OCI-LY7 (cell line): ENCODE measurements around the gene CTPS1. TPM values are rescaled to one million over a fixed set of nuclear protein-coding genes. Genes with fewer than 3 reads are reported as not detected.

Experiments
- BruUV-seq: library from RNA; stranded (reverse); fragments of 400-500 nt; replicated peaks from 2 replicates; lab custom pipeline; 2021; lab: Mats Ljungman, UMichigan
- CTCF ChIA-PET: fragments of 300-600 bp; sonication (Branson Sonifier 250); formaldehyde crosslinking; loops from one replicate; lab custom pipeline; 2022; ENCODE audit warnings: antibody characterized with exemption; ENCODE audit not compliant: unreplicated experiment; lab: Charles Lee
- POLR2A ChIA-PET: fragments of 300-600 bp; sonication (Branson Sonifier 250); formaldehyde crosslinking; loops from one replicate; lab custom pipeline; 2022; ENCODE audit warnings: antibody characterized with exemption; lab: Charles Lee
- DNase-seq: peaks from one replicate; pipeline ENCODE4 v3.0.0-alpha.2; 2015; ENCODE audit warnings: low spot score
- H2AFZ ChIP-seq: fragments of 200-600 bp; sonication (generic), shearing (Covaris generic); 2 replicates; pipeline ENCODE4 v1.6.1; 2014; ENCODE audit warnings: mild to moderate bottlenecking, antibody characterized with exemption, low read length, moderate library complexity
- H3K27ac ChIP-seq: fragments of 200-600 bp; sonication (generic); 2 replicates; pipeline ENCODE4 v1.5.1; 2014; ENCODE audit warnings: mixed run types, low read depth, mild to moderate bottlenecking, moderate library complexity, low read length, inconsistent platforms; ENCODE audit not compliant: poor library complexity, severe bottlenecking
- H3K36me3 ChIP-seq: fragments of 200-600 bp; sonication (generic); 2 replicates; pipeline ENCODE4 v1.6.1; 2014; ENCODE audit warnings: mild to moderate bottlenecking, antibody characterized with exemption, low read length, moderate library complexity, mixed read lengths; ENCODE audit not compliant: insufficient read depth
- H3K4me1 ChIP-seq: fragments of 200-600 bp; sonication (generic); 2 replicates; pipeline ENCODE4 v1.5.1; 2014; ENCODE audit warnings: mild to moderate bottlenecking, low read length; ENCODE audit not compliant: insufficient read depth, poor library complexity, severe bottlenecking
- H3K4me2 ChIP-seq: fragments of 200-600 bp; sonication (generic); 2 replicates; pipeline ENCODE4 v1.6.1; 2014; ENCODE audit warnings: mild to moderate bottlenecking, low read length
- H3K4me3 ChIP-seq: fragments of 200-600 bp; sonication (generic); 2 replicates; pipeline ENCODE4 v1.5.1; 2014; ENCODE audit warnings: mild to moderate bottlenecking, low read depth, low read length; ENCODE audit not compliant: poor library complexity, severe bottlenecking
- H3K79me2 ChIP-seq: fragments of 200-600 bp; sonication (generic); 2 replicates; pipeline ENCODE4 v1.6.1; 2016; ENCODE audit warnings: low read depth, mild to moderate bottlenecking, low read length, moderate library complexity, mixed read lengths; ENCODE audit not compliant: insufficient read depth
- H3K9me2 ChIP-seq: fragments of 200-600 bp; sonication (generic); 2 replicates; pipeline ENCODE4 v1.6.1; 2016; ENCODE audit warnings: mild to moderate bottlenecking, low read length, mixed read lengths; ENCODE audit not compliant: insufficient read depth
- H3K9me3 ChIP-seq: fragments of 200-600 bp; sonication (generic); 2 replicates; pipeline ENCODE4 v1.6.1; 2014; ENCODE audit warnings: mild to moderate bottlenecking, mixed run types, low read length, mixed read lengths
- H4K20me1 ChIP-seq: fragments of 200-600 bp; sonication (generic); 2 replicates; pipeline ENCODE4 v1.6.1; 2014; ENCODE audit warnings: mild to moderate bottlenecking, antibody characterized with exemption, low read length, moderate library complexity, mixed read lengths; ENCODE audit not compliant: insufficient read depth
- EZH2phosphoT487 ChIP-seq: fragments of 200-600 bp; sonication (generic); IDR thresholded peaks from 2 replicates; pipeline ENCODE4 v1.6.1; 2018; ENCODE audit warnings: low read depth, borderline replicate concordance, mild to moderate bottlenecking, mixed run types, antibody characterized with exemption, low read length, moderate library complexity, mixed read lengths
- intact Hi-C: fragments of 100-400 bp; cut with micrococcal nuclease; formaldehyde crosslinking; loops from one replicate; pipeline ENCODE4 v1.10.0; 2022; ENCODE audit not compliant: unreplicated experiment
- total RNA-seq, 2 experiments: library from RNA; depleted of rRNA in 1 of 2; stranded (reverse); fragments of >200 nt in 1 of 2; shearing (Covaris generic) in 1 of 2; gene quantifications; 2 replicates each; pipeline ENCODE4 v1.2.3, GENCODE V29; 2014 to 2022
- TF ChIP-seq, protein P1 (sequence below): fragments of 200-600 bp; sonication (generic); conservative IDR thresholded peaks from 2 replicates; pipeline ENCODE4 v1.5.1; 2014; ENCODE audit warnings: mild to moderate bottlenecking, antibody characterized with exemption, low read length, moderate library complexity, mixed read lengths

Gene CTPS1
- total RNA-seq, 2 experiments from 2014 or later: 58.9 to 117 TPM

DNA sequence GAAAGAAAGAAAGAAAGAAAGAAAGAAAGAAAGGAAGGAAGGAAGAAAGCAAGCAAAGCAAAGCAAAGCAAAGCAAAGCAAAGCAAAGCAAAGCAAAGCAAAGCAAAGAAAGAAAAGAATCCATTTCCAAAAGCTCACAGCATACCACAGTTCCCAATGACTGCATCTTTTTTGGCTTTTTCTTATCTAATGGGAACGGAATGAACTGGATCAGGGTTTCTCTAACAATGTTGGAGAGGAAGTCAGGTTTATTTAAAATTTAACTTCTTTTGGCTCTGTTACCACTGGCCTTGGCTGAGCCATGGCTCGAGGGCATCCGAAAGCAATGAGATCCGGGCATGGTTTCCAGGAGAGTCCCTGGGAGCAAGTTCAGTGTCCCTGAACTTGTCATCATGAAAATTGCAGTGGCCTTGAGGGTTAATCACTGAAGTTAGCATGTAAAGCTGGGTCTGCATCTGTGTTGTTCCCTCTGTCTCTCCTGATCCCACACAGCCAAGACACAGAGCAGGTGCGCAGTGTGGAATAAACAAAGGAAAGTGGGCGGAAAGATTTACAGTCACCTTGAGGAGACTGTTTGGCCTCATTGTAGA lies 34.6 kb upstream of the CTPS1 start:
- H3K9me2 ChIP-seq: no peaks in the 10 kb centered on the region
- H3K27ac ChIP-seq: no peak overlapping the region
- H3K9me3 ChIP-seq: no peaks in the 10 kb centered on the region
- no peak overlapping the region for H3K4me3 ChIP-seq
- no peaks in the 10 kb centered on the region for H3K4me1 ChIP-seq
- TF ChIP-seq, protein P1, sequence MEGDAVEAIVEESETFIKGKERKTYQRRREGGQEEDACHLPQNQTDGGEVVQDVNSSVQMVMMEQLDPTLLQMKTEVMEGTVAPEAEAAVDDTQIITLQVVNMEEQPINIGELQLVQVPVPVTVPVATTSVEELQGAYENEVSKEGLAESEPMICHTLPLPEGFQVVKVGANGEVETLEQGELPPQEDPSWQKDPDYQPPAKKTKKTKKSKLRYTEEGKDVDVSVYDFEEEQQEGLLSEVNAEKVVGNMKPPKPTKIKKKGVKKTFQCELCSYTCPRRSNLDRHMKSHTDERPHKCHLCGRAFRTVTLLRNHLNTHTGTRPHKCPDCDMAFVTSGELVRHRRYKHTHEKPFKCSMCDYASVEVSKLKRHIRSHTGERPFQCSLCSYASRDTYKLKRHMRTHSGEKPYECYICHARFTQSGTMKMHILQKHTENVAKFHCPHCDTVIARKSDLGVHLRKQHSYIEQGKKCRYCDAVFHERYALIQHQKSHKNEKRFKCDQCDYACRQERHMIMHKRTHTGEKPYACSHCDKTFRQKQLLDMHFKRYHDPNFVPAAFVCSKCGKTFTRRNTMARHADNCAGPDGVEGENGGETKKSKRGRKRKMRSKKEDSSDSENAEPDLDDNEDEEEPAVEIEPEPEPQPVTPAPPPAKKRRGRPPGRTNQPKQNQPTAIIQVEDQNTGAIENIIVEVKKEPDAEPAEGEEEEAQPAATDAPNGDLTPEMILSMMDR: no peak
- no peak for TF ChIP-seq EZH2phosphoT487
- no peak overlapping the region for H3K4me2 ChIP-seq
- DNase-seq: no peak
- no peaks in the 10 kb centered on the region for H3K36me3 ChIP-seq
- intact Hi-C loops: no loop called here
- ChIA-PET CTCF (no interaction called here), POLR2A (no interaction called here)
- no peak overlapping the region for H2AFZ ChIP-seq
- no TSS peak for BruUV-seq
- H3K79me2 ChIP-seq: no peaks in the 10 kb centered on the region
- no peaks in the 10 kb centered on the region for H4K20me1 ChIP-seq

DNA sequence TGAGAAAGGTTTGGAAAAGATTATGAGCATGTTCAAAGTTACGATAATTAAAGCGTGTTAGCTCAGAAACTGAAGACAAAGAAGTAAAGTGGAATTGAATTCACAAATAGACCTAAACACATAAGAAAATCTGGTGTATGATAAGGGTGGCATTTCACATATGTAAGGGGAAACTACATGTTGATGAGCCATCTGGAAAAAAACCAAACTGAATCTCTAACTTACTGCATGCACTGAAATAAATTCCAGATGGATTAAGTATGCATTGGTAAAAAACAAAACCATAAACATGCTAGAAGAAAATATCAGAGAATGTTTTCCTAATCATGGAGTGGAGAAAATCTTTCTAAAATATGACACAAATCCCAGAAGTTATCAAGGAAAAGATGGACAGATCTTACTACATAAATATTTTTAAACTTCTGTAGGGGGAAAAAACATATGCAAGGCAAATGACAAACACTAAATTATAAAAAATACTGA lies 34.0 kb upstream of the CTPS1 start:
- no peak for TF ChIP-seq EZH2phosphoT487
- TF ChIP-seq, protein P1: no peak

More for the DNA sequence above, 34.0 kb upstream of the CTPS1 start:
- intact Hi-C loops: no loop called here
- H2AFZ ChIP-seq: no peak overlapping the region
- H3K9me2 ChIP-seq: no peaks in the 10 kb centered on the region
- H3K4me1 ChIP-seq: no peaks in the 10 kb centered on the region
- H3K79me2 ChIP-seq: no peaks in the 10 kb centered on the region
- no peak overlapping the region for H3K27ac ChIP-seq
- no peaks in the 10 kb centered on the region for H4K20me1 ChIP-seq
- ChIA-PET POLR2A (interaction anchor here (0.5 kb wide), 1 partner anchor 32 kb away, joined by 3 read pairs; no protein-coding TSS in a partner anchor), CTCF (no interaction called here)
- no peak overlapping the region for H3K4me2 ChIP-seq
- no peak overlapping the region for H3K4me3 ChIP-seq
- H3K9me3 ChIP-seq: no peaks in the 10 kb centered on the region
- DNase-seq: no peak
- BruUV-seq: no TSS peak
- no peaks in the 10 kb centered on the region for H3K36me3 ChIP-seq
